Urothelium cell line (cell line): Measurements from ENCODE around the gene LRRC59.
A peak's percentile ranks its signal among the peaks of the same experiment; 100 is the strongest.
"Not testable (repeated sequence)": the region's sequence is repeated elsewhere in the genome, so short reads cannot be mapped to it uniquely, and the experiment has no call there.

ENCODE experiments used
- DNase-seq: peaks from one replicate; pipeline ENCODE4 v3.0.0; 2011; ENCODE audit warnings: low spot score, mixed read lengths
- FAIRE-seq: peaks from 2 replicates; lab custom pipeline; 2011; peaks lifted over from hg19 to GRCh38; lab: Jason Lieb, UNC

LRRC59 gene

GRCh38 chr17:50348522-50349242, 48.6 kb downstream of the LRRC59 start:
- peak; percentile 13 for FAIRE-seq
- peak; percentile 44 for DNase-seq

- DNase-seq (no peak), FAIRE-seq (no peak)
Measured at GRCh38 chr17:50347894-50348291, 49.4 kb downstream of the LRRC59 start.

- FAIRE-seq: no peak
- no peak for DNase-seq
Measured at GRCh38 chr17:50347117-50347893, 50.0 kb downstream of the LRRC59 start.

GRCh38 chr17:50346313-50347116, 50.8 kb downstream of the LRRC59 start:
- DNase-seq (peak; percentile 49), FAIRE-seq (no peak)

- peak; percentile 55 for FAIRE-seq
Measured at GRCh38 chr17:50345432-50346312, 51.7 kb downstream of the LRRC59 start, which contains the start of gene XYLT2. XYLT2 (plus strand) TSS chr17:50346126; CDS start chr17:50346141, 15 bp downstream.

GRCh38 chr17:50344731-50345365, 52.5 kb downstream of the LRRC59 start:
- no peak for FAIRE-seq
- no peak for DNase-seq

More at GRCh38 chr17:50345432-50346312, 51.7 kb downstream of the LRRC59 start, which contains the start of gene XYLT2:
- peak; percentile 98 for DNase-seq

GRCh38 chr17:50339381-50339780, 57.9 kb downstream of the LRRC59 start:
- DNase-seq (no peak), FAIRE-seq (no peak)

- FAIRE-seq (no peak), DNase-seq (no peak)
Measured at GRCh38 chr17:50338645-50339044, 58.7 kb downstream of the LRRC59 start.

GRCh38 chr17:50337956-50338355, 59.4 kb downstream of the LRRC59 start:
- FAIRE-seq (no peak), DNase-seq (no peak)

GRCh38 chr17:50333291-50334057, 63.8 kb downstream of the LRRC59 start:
- not testable (repeated sequence) for DNase-seq
- peak; percentile 30 for FAIRE-seq

- DNase-seq: no peak
- FAIRE-seq: no peak
Measured at GRCh38 chr17:50332196-50332595, 65.1 kb downstream of the LRRC59 start.
